GM19238 (cell line): Measurements from ENCODE around the gene PNPLA5.

Experiments
- DNase-seq: peaks from one replicate; pipeline ENCODE4 v3.0.0; 2011; ENCODE audit warnings: low spot score; ENCODE audit not compliant: insufficient read length

Gene PNPLA5

GRCh38 chr22:43857367-43857766, 34.4 kb downstream of the PNPLA5 start:
- DNase-seq, result no peak

- no peak for DNase-seq
Observed at GRCh38 chr22:43855431-43855830, 36.4 kb downstream of the PNPLA5 start.

DNA sequence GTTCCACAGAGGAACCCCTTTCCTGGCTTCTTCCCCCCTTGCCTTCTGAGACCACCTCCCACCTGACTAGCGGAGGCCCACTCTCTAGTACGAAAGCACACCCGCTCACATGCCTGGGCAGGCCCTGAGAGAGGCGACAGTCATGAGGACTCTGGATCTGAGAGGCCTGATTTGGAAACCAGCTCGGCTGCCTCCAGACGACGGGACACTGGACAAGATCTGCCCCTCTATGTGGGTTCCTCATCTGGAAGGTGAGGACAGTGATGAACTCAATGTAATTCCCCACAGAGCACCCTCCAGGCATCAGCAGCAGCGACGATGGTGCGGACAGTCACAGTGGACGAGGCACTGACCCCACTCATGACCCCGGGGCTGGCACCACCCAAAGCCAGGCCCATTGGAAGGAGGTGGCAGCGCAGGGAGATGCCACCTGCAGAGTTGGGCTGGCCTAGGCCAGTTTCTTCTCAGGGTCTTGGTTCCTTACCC, 37.0 kb downstream of the PNPLA5 start:
- DNase-seq, result no peak

DNA sequence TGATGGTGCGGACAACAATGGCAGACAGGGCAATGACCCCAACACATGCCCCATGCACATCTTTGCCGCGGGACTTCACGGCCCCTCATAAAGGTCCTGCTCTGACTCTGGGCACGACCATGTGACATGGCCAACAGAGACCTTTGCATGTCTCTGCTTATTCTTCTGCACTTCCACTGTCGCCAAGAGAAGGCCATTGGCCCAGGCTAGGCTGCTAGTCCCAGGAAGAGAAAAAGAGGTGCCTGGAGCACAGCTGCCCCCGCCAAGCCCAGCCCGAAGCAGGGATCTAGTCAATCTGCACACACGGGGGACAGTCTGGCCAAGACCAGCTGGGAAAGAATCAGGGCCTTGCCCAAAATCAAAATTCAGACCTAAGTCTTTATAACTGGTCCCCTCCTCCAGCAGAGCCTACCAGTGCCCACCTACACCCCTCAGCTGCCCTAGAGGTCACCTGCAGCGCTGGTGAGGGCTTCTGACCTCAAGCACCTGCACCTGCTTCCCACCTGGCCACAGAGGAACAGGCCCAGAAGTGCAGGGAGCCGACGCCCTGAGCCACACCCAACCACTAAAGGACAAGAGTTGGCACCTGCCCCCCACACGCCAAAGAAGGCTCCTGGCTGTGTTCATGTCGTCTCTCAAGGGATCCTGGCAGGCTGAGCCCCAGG, 37.6 kb downstream of the PNPLA5 start:
- DNase-seq, result no peak

- no peak for DNase-seq
Observed at GRCh38 chr22:43853328-43853931, 38.4 kb downstream of the PNPLA5 start.

GRCh38 chr22:43852573-43853327, 39.1 kb downstream of the PNPLA5 start:
- no peak for DNase-seq

- no peak for DNase-seq
Observed at GRCh38 chr22:43851979-43852307, 39.9 kb downstream of the PNPLA5 start.

GRCh38 chr22:43851058-43851978, 40.5 kb downstream of the PNPLA5 start:
- no peak for DNase-seq

- no peak for DNase-seq
Observed at GRCh38 chr22:43850529-43850928, 41.3 kb downstream of the PNPLA5 start.

GRCh38 chr22:43849731-43850130, 42.1 kb downstream of the PNPLA5 start:
- no peak for DNase-seq

GRCh38 chr22:43848366-43849171, 43.2 kb downstream of the PNPLA5 start:
- no peak for DNase-seq

GRCh38 chr22:43847376-43848289, 44.2 kb downstream of the PNPLA5 start:
- no peak for DNase-seq

DNA sequence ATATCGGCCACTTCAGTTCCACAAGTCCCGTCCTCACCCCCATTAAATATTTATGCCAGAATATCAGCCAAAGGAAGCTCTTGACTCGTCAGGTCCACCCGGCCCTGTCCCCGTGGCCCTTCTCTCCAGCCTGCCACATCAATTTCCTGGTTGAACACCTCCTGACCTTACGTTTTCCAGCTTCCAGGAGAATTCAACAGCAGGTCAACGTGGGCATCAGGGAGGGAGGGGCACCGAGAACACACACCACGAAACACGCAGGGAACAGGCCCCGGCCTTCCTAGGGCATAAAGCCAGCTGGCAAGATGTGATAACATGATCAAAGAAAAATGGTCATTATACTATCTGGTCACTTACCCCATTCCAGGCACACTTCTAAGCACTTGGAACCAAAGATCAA, 44.8 kb downstream of the PNPLA5 start:
- no peak for DNase-seq

DNA sequence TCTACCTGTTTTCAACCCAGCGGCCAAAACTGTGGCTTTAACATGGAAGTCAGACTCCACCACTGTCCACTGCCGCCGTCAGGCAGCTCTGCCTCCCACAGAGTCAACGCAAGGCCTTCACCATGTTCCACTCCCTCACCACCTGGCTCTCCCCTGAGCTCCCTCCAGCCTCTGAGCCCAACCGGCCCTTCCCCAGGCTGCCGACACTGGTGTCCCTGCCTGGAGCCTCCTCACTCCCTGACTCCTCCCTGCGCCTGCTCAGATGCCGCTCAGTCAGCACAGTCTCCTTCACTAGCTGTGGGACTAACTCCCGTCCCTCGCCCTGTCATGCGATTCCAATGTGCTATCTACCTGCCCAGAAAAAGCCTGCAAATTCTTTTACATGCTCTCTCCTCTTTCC, 45.8 kb downstream of the PNPLA5 start:
- DNase-seq, result no peak

DNA sequence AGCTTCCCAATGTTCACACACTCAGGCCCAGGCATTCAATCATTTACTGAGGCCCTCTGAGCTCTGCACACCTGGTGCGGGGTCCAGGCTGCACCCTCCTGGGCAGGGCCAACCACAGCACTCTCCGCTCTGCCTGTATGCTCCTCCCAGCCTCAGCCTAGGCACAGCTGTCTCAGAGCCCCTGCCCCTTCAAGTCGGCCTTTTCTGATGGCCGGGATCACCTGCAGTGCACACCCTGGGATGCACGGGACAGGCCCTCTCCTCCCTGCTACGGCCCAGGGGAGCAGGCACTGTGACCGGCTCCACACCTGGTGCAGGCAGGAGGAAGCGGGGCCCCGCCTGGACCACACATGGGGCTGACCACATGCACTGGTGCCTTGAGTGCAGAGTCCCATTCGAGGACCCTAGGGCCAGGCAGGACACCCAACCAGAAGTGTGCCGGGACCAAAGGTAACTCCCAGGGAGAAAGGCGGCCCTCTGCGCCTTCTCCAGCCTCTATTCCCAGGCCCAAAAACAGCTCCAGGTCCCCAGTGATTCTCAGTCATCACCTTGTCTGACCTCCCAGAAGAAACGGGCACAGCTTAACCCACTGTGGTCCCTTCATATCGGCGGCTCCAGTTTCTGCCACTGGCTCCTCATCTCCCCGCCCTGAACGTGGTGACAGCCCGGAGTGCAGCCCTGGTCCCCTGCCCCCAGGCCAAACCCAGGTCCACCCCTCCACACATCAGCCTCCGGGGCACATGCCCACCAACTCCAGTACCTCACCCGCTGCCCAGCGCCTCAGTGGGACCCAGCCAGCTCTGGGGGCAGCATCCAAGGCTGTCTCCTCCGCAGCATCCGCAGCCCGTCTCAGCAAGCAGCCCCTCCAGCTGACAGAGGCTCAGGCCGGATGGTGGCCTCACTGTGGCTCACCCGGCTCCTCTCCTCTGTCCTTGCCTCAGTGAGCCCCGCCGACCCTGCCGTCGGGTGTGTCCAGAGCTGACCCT, 47.0 kb downstream of the PNPLA5 start:
- DNase-seq, result no peak

DNA sequence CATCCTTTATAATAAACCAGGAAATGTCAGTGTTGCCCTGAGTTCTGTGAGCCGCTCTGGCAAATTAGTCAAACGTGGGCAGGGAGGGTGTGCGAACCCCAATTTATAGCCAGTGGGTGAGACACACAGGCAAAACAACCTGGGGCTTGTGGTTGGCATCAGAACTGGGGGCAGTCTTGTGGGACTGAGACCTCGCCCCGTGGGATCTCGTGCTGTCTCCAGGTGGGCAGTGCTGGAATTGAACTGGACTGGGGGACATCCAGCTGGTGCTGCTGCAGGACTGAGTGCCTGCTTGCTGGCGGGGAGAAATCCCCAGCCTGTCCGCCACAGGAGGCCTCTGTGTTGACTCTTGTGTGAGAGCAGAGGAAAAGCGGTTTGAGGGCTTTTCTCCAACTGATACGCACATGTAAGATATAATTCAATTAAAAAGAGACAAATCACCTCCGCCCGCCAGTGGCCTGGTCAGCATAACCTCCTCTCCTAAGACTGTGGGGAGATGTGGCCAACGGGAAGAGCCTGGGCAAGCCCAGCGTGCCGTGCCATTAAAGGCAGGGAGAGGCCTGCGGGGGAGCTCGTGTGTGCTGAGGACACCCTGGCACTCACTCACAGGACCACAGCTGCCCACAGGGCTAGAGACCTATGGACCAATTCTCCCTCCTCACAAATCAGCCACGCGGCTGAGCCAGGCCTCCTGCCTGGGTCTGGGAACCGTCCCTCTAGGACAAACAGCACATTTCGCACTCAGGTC, 47.9 kb downstream of the PNPLA5 start:
- DNase-seq, result no peak

DNA sequence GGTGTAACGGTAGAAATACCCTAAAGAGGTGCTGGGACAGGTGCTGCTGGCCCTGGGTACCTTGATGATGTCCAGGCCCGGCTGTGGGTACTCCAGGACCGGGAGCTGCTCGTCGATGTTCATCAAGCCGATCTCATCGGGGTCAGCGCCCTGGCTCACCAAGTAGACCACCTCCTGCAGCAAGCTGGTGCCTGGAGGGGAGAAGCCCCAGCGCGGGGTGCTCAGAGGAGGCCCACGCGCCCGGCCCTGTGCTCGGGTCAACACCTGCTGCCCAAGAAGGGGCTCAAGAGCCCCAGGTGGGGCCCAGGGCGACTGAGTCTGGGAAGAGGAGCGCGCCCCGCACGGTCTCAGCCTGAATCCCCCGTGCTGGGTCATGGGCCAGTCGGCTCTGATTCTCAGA, 50.1 kb downstream of the PNPLA5 start:
- DNase-seq, result no peak

DNA sequence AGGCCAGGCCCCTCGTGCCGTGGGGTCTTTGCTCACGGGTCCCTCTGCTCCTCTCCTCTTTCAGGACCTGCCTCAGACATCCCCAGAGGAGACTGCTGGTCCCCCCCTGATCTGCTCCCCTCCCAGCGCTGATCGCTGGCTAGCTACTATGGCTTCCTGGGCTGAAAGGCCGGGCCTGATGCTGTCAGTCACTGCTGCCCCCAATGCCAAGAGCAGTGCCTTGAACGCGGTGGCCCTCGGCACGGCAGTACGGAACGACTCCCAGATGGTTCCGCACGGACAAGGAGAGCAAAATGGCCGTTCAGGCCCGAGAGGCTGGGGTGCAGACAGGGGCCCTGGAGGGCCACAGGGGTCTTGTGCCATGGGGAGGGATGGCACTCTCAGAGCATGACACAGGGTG, 51.0 kb downstream of the PNPLA5 start:
- DNase-seq, result no peak
